HEK293T (cell line): ENCODE results near the gene OPTC.

Experiments
- HDGF ChIP-seq: fragments of 450-650 bp; IDR thresholded peaks from 2 replicates; pipeline ENCODE4 v1.6.1; 2017; ENCODE audit warnings: antibody characterized with exemption, borderline replicate concordance
- SP1 ChIP-seq: fragments of 450-650 bp; IDR thresholded peaks from 2 replicates; pipeline ENCODE4 v1.6.1; 2017
- TARDBP ChIP-seq: fragments of 450-650 bp; IDR thresholded peaks from 2 replicates; pipeline ENCODE4 v1.6.1; 2016

- TF ChIP-seq HDGF (no peak), TARDBP (no peak), SP1 (no peak)
Measured at GRCh38 chr1:203478986-203479385, 15.0 kb upstream of the OPTC start.
